Parathyroid adenoma (tissue), 2 donors: Measurements from ENCODE around the gene TP73.
"Not testable (repeated sequence)": the region's sequence is repeated elsewhere in the genome, so short reads cannot be mapped to it uniquely, and the experiment has no call there.

ENCODE experiments used
- H2AFZ ChIP-seq: fragments of 300-600 bp; sonication (generic); one replicate; pipeline ENCODE4 v1.7.0; 2017; ENCODE audit warnings: antibody characterized with exemption, mild to moderate bottlenecking
- H3K27ac ChIP-seq: fragments of 300-600 bp; sonication (generic); one replicate; pipeline ENCODE4 v1.7.0; 2017
- H3K27me3 ChIP-seq: fragments of 300-600 bp; sonication (generic); one replicate; pipeline ENCODE4 v1.7.0; 2017; ENCODE audit warnings: low read length; ENCODE audit not compliant: control insufficient read depth, insufficient read depth
- H3K36me3 ChIP-seq: fragments of 300-600 bp; sonication (generic); one replicate; pipeline ENCODE4 v1.7.0; 2017; ENCODE audit warnings: low read length; ENCODE audit not compliant: control insufficient read depth, insufficient read depth
- H3K4me1 ChIP-seq: fragments of 300-600 bp; sonication (generic); one replicate; pipeline ENCODE4 v1.7.0; 2017; ENCODE audit warnings: control low read depth
- H3K4me2 ChIP-seq: fragments of 300-600 bp; sonication (generic); one replicate; pipeline ENCODE4 v1.7.0; 2017; ENCODE audit warnings: low read length
- H3K4me3 ChIP-seq: fragments of 300-600 bp; sonication (generic); one replicate; pipeline ENCODE4 v1.7.0; 2017; ENCODE audit warnings: low read depth, low read length
- H3K79me2 ChIP-seq: fragments of 300-600 bp; sonication (generic); one replicate; pipeline ENCODE4 v1.7.0; 2017; ENCODE audit warnings: control low read depth
- H3K9ac ChIP-seq: fragments of 300-600 bp; sonication (generic); one replicate; pipeline ENCODE4 v1.7.0; 2017; ENCODE audit warnings: mild to moderate bottlenecking
- H3K9me3 ChIP-seq: fragments of 300-600 bp; sonication (generic); one replicate; pipeline ENCODE4 v1.7.0; 2017; ENCODE audit warnings: low read length; ENCODE audit not compliant: control insufficient read depth
- CTCF ChIP-seq: fragments of 300-600 bp; sonication (generic); IDR thresholded peaks from one replicate; pipeline ENCODE4 v1.7.0; 2017; ENCODE audit warnings: antibody characterized with exemption, mild to moderate bottlenecking
- donor health status: primary hyperparathyroidism.

TP73 gene

GRCh38 chr1:3747903-3748302, 95.6 kb downstream of the TP73 start:
- no peak for TF ChIP-seq CTCF
- no peak overlapping the region for H3K27ac ChIP-seq
- no peak overlapping the region for H3K9ac ChIP-seq

GRCh38 chr1:3748316-3748900, 96.1 kb downstream of the TP73 start:
- not testable (repeated sequence) for H3K9me3 ChIP-seq, H3K4me2 ChIP-seq, H3K79me2 ChIP-seq, H3K4me3 ChIP-seq, H3K4me1 ChIP-seq, H3K36me3 ChIP-seq, H2AFZ ChIP-seq, H3K9ac ChIP-seq, H3K27me3 ChIP-seq, H3K27ac ChIP-seq

More at GRCh38 chr1:3747903-3748302, 95.6 kb downstream of the TP73 start:
- H3K4me1 ChIP-seq: no peaks in the 10 kb centered on the region
- H3K79me2 ChIP-seq: no peaks in the 10 kb centered on the region
- H3K9me3 ChIP-seq: no peaks in the 10 kb centered on the region
- H3K36me3 ChIP-seq: no peaks in the 10 kb centered on the region
- peak overlapping the region; percentile 64 for H3K4me3 ChIP-seq
- H2AFZ ChIP-seq: peak overlapping the region; percentile 73
- peak overlapping the region; percentile 73 for H3K4me2 ChIP-seq
- H3K27me3 ChIP-seq: no peaks in the 10 kb centered on the region

- Histone ChIP-seq H3K4me3 (no peak overlapping the region), H3K4me2 (no peak overlapping the region), H3K9ac (no peak overlapping the region), H3K27me3 (no peaks in the 10 kb centered on the region), H2AFZ (no peak overlapping the region), H3K9me3 (no peaks in the 10 kb centered on the region), H3K27ac (no peak overlapping the region), H3K36me3 (no peaks in the 10 kb centered on the region), H3K4me1 (no peaks in the 10 kb centered on the region), H3K79me2 (no peaks in the 10 kb centered on the region)
- no peak for TF ChIP-seq CTCF
Observed at GRCh38 chr1:3749512-3749911, 97.2 kb downstream of the TP73 start.

GRCh38 chr1:3750741-3751140, 98.4 kb downstream of the TP73 start:
- H3K36me3 ChIP-seq: no peaks in the 10 kb centered on the region
- no peaks in the 10 kb centered on the region for H3K4me1 ChIP-seq
- H2AFZ ChIP-seq: no peak overlapping the region
- no peaks in the 10 kb centered on the region for H3K9me3 ChIP-seq
- H3K27me3 ChIP-seq: no peaks in the 10 kb centered on the region
- no peak overlapping the region for H3K4me2 ChIP-seq
- no peak for TF ChIP-seq CTCF
- H3K4me3 ChIP-seq: no peak overlapping the region
- H3K79me2 ChIP-seq: no peaks in the 10 kb centered on the region
- H3K27ac ChIP-seq: no peak overlapping the region
- H3K9ac ChIP-seq: no peak overlapping the region

- Histone ChIP-seq H3K4me3 (no peak within 1 kb of the TSS), H2AFZ (no peak within 1 kb of the TSS), H3K4me1 (no peaks in the 10 kb centered on the region), H3K27me3 (no peaks in the 10 kb centered on the region), H3K79me2 (no peaks in the 10 kb centered on the region), H3K27ac (no peak within 1 kb of the TSS), H3K36me3 (no peaks in the 10 kb centered on the region), H3K4me2 (no peak within 1 kb of the TSS), H3K9ac (no peak within 1 kb of the TSS), H3K9me3 (no peaks in the 10 kb centered on the region)
- no peak for TF ChIP-seq CTCF
Observed at GRCh38 chr1:3752400-3752945, 100.2 kb downstream of the TP73 start, which contains the start of gene CCDC27. TSS of gene CCDC27 (plus strand) at chr1:3752450. CDS start at chr1:3752482, 32 bp downstream.
